ENCODE measurements around the gene RYR2.

DNA sequence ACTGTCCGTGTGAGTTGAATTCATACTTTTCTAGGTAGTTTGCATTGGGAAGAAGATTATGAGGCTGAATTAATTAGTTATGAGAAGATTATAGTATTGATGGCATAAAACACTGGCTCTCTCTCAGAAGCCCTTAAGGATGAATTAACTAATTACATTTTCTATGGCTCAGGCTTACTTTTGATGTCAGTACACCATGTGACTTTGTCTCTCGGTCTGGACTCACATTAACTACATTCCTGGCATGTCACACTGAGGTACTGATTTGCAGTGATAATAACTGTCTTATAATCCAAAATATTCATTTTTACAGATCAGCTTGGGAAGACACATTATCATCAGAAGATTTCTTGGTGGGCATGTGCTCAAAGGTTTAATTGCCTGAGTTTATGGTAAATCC, 486.6 kb downstream of the RYR2 start:
- TF ChIP-seq, protein P1, sequence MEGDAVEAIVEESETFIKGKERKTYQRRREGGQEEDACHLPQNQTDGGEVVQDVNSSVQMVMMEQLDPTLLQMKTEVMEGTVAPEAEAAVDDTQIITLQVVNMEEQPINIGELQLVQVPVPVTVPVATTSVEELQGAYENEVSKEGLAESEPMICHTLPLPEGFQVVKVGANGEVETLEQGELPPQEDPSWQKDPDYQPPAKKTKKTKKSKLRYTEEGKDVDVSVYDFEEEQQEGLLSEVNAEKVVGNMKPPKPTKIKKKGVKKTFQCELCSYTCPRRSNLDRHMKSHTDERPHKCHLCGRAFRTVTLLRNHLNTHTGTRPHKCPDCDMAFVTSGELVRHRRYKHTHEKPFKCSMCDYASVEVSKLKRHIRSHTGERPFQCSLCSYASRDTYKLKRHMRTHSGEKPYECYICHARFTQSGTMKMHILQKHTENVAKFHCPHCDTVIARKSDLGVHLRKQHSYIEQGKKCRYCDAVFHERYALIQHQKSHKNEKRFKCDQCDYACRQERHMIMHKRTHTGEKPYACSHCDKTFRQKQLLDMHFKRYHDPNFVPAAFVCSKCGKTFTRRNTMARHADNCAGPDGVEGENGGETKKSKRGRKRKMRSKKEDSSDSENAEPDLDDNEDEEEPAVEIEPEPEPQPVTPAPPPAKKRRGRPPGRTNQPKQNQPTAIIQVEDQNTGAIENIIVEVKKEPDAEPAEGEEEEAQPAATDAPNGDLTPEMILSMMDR (conservative IDR thresholded peaks at IDR 0.05; ENCODE audit: low read depth, low read length): no peak
- no peak for TF ChIP-seq EZH2 (IDR thresholded peaks at IDR 0.05; ENCODE audit: borderline replicate concordance, low read depth, low read length, poor library complexity, severe bottlenecking)

All from A673 (cell line).